Activated T-cell treated with anti-CD3 and anti-CD28 coated beads for 1 hour (primary cell): ENCODE results near the gene SAMSN1.
"Not testable (repeated sequence)": the region's sequence is repeated elsewhere in the genome, so short reads cannot be mapped to it uniquely, and the experiment has no call there.

Source experiments
- DNase-seq: peaks from one replicate; pipeline ENCODE4 v3.0.0-alpha.2; 2020; ENCODE audit warnings: low read depth

Gene SAMSN1

DNA sequence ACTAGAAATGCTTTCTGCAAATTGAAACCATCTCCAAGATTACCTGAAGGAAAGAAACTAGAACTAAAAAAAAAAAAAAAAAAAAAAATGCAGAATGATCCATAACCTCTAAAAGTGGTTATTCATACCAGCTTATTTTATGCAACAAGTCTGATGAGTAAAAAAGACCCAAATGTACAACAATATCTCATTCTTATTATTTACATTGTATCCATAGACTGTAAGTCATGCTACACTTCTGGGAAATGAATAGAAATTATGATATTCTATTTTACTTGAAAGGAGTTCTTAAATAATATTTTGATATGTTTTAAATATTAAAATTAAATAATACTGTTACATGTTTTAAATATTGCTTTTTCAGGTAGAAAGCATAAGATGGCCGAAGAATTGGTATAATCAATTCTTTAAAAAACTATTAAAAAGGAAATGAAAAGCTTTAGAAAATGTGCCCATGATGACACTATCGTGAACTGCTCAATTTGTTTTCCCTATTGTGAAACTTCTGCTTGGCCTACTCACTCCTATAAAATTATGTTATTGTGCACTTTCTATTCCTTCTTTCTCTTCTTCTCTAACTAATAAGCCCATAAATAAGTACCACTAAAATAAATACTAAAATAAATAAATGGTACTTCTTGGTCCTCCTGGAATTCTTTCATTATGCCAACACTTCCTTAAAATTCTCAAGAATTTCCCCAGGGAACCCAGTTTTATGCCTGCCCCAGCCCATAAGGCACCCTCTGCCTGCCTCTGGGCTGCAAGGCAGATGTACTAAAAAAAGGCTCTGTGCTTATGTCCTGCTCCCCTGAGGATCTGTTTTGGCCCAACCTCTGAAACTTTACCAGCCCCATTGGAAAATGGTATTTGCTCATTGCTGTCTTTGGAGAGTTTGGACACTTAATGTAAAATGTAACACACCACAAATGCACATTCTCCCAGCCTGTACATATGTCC is 18.1 kb downstream of the SAMSN1 start:
- DNase-seq = no peak

GRCh38 chr21:14526836-14527695 is 19.0 kb downstream of the SAMSN1 start:
- DNase-seq = no peak

DNA sequence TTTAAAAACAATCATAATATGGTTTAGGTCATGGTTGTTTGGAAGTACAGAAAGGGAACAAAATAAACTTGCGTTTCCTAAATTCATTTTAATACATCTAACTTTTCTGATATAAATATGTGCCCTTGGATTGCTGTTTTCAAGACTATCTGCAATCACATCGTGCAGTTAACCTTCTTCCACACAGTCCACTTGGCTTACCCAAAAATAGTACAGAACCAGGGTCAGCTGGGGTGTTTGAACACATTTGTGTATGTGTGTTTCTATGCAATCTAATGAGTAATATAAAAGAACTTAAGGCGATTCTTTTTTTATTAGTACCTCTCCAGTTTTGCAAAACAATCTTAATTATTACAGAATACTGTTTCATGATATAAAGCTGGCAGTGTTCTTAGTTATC is 19.9 kb downstream of the SAMSN1 start:
- DNase-seq = no peak

GRCh38 chr21:14523234-14523633 is 22.9 kb downstream of the SAMSN1 start:
- no peak for DNase-seq

DNA sequence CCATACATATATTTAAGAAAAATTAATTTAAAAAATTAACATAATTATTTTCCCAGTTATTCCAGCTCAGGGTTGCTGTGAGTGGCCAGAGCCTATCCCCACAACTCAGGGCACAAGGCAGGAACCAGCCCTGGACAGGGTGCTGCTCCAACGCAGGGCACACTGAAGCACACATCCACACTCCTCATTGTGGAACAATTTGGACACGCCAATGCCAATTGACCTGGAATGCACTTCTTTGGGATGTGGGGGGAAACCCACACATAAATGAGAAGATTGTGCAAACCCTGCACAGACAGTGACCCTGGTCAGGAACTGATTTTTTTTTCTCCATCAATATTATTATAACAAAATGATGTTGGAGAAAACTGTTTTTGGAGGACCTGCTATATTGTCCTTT is 23.4 kb downstream of the SAMSN1 start:
- no peak for DNase-seq

GRCh38 chr21:14520535-14520934 is 25.6 kb downstream of the SAMSN1 start:
- no peak for DNase-seq

GRCh38 chr21:14519000-14519399 is 27.1 kb downstream of the SAMSN1 start:
- DNase-seq = no peak

DNA sequence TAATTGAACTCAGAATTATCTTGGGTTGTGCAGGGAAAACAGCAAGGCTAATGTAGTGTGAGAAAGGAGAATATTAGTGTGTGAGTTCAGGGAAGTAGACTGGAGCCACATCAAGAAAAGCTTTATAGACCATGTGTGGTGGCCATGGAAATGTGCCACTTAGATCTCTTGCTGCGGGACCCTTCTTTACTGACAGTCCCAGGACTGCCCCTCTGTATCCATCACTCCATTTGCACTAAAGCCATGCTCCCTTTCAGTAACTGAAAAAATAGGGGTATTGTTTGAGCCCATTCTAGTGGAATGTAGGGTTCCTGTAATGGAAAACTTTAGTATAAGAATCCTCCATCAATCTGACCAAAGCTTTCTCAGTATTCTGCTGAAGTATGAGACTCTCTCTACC is 32.3 kb downstream of the SAMSN1 start:
- DNase-seq = no peak

GRCh38 chr21:14506859-14507457 is 39.2 kb downstream of the SAMSN1 start:
- not testable (repeated sequence) for DNase-seq

- no peak for DNase-seq
Measured at GRCh38 chr21:14500873-14501272, 45.2 kb downstream of the SAMSN1 start.

DNA sequence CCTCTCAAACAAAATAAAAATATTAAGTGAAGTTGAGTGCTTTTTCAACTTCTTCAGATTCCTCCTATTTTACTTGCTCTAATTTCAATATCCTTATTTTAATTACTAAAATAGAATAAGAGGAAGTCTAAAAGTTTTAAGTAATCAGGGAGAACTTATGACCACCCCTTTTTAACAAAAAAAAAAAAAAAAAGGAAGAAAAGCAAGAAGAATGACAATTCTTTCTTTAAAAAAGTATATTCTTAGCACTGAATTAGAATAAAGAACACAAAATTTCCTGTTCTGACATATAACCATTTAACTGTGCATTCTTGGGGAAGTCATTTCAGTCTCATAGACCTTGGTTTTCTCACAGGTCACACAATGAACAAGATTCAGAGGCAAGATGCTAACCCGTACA is 46.8 kb downstream of the SAMSN1 start:
- no peak for DNase-seq

DNA sequence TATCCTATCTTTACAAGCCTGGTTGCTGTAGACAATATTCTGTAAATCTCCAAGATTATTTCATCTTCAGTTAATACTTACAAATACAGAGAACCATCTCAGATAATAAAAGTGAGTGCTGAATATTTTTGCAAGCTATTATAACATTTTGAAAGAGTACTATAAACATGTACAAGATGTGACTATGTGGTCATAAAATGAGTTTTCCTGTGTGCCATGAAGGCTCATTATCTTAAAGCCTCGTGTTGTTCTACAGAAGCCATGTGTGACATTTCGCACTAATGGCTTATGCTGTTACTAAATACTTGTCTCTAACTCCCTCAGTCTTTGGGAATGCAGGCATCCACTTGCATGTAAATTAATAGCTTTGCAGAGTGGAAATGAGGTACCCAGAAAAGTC is 48.3 kb downstream of the SAMSN1 start:
- DNase-seq = no peak

GRCh38 chr21:14495075-14495474 is 51.0 kb downstream of the SAMSN1 start:
- DNase-seq = no peak

DNA sequence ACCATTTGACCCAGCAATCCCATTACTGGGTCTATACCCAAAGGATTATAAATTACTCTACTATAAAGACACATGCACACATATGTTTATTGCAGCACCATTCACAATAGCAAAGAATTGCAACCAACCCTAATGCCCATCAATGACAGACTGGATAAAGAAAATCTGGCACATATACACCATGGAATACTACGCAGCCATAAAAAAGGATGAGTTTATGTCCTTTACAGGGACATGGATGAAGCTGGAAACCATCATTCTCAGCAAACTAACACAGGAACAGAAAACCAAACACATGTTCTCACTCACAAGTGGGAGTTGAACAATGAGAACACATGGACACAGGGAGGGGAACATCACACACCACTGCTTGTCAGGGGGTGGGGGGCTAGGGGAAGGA is 51.9 kb downstream of the SAMSN1 start:
- not testable (repeated sequence) for DNase-seq

DNA sequence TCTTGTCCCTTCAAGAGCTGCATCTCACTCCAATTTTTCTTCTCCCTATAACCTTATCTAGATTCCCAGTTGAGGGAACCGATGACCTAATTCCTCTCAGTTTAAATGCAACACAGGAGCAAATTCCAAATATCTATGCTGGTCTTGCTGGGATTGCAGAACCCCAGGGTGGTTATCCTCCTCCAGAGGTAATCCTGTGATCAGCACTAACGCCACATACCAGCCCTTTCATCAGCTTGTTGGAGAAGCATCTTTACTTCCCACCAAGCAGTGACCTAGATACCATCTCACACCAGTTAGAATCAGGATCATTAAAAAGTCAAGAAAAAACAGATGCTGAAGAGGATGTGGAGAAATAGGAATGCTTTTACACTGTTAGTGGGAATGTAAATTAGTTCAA is 52.4 kb downstream of the SAMSN1 start:
- no peak for DNase-seq

- DNase-seq = no peak
Measured at GRCh38 chr21:14492931-14493330, 53.2 kb downstream of the SAMSN1 start.

- no peak for DNase-seq
Measured at GRCh38 chr21:14491269-14491681, 54.8 kb downstream of the SAMSN1 start.

GRCh38 chr21:14488672-14489204 is 57.4 kb downstream of the SAMSN1 start:
- no peak for DNase-seq

DNA sequence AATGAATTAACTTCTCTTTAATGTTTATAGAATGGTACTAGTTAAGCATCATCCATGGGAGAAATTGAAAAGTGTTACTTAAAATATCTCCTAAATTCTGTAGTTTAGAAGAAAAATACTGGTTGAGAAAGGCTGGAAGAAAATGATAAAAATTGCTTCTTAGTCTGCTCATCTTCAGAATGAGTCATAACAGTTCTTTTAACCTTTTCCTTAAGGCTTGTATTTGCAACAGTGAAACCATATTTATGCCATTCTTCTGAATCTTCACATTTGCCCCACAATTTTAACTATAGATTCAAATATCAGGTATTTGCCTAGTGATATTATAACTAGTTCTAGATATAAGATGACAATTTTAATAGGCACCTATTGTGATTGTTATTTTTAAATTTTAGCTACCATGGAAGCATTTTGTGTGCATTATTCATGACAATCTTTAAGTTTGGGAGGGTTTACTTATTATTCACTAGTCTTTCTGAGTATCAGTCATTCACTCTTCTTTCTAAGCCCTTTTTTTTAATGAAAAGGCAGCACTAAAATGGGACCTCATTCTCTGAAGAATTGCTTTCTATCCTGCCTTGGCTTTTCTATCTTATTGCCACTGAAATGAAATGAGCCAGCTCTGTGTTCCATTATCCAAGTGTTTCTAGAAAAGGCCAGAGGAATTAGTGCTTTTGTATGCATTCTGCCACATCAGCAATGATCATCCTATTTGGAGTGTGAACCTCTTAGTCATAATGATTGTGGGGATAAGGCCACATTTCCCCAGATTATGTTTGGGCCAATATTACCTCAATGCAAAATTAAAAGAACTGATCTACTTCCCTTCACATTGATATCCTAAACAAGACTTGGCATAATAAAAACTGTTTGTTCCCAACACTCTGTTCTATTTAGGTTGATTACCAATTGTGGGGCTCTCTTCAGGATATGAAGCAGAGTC is 58.4 kb downstream of the SAMSN1 start:
- no peak for DNase-seq

- no peak for DNase-seq
Measured at GRCh38 chr21:14486869-14487268, 59.2 kb downstream of the SAMSN1 start.
